ENCODE data around the gene RNU7-1. TPM values are rescaled to one million over a fixed set of nuclear protein-coding genes. Genes with fewer than 3 reads are reported as not detected.
A peak's percentile ranks its signal among the peaks of the same experiment; 100 is the strongest.

Gene RNU7-1
- total RNA-seq, 6 experiments from 2014 or later, result not detected

- intact Hi-C loops (cut with DNase I), result loop anchor here in 1 of 2 donors (10.0 kb wide), 1 partner anchor 143 kb away; the partner anchor contains the start of gene C1R
- Histone ChIP-seq H3K36me3 (no peaks in the 10 kb centered on the region), H3K9me3 (no peaks in the 10 kb centered on the region), H3K4me1 (peaks cover 0 to 6% (median 0%) of the 10 kb centered on the region in 4 donors), H3K4me3 (peak overlapping the region; percentile 10 to 48 (median 27)), H3K27ac (peak overlapping the region; percentile 20 to 80 (median 77)), H3K27me3 (no peaks in the 10 kb centered on the region)
- WGBS (ENCODE audit: insufficient coverage, low coverage, low lambda C conversion rate, missing lambda C conversion rate), result 80% methylated on average over 2 of the region's 20 CpGs
- peak; percentile 22 to 56 (median 49) for DNase-seq
- no peak for TF ChIP-seq POLR2A (IDR thresholded peaks at IDR 0.05)
- no peak for TF ChIP-seq CTCF (IDR thresholded peaks at IDR 0.05)
- ATAC-seq, result no peak
Observed at GRCh38 chr12:6951551-6952120, 8.0 kb downstream of the RNU7-1 start.

- peak overlapping the region in 2 of 3 donors; percentile 77 to 80 for H3K27ac ChIP-seq
- H3K36me3 ChIP-seq, result no peaks in the 10 kb centered on the region
- WGBS (ENCODE audit: insufficient coverage, low coverage, low lambda C conversion rate, missing lambda C conversion rate), result 52% methylated on average over 11 of the region's 22 CpGs
- TF ChIP-seq CTCF (IDR thresholded peaks at IDR 0.05), result no peak
- TF ChIP-seq POLR2A (IDR thresholded peaks at IDR 0.05), result no peak
- intact Hi-C loops (cut with DNase I), result loop anchor here in 1 of 2 donors (10.0 kb wide), 1 partner anchor 143 kb away; the partner anchor contains the start of gene C1R
- ATAC-seq, result no peak
- no peaks in the 10 kb centered on the region for H3K27me3 ChIP-seq
- no peaks in the 10 kb centered on the region for H3K9me3 ChIP-seq
- DNase-seq, result peak in 2 of 3 donors; percentile 21 to 55
- peak overlapping the region; percentile 27 to 48 (median 31) for H3K4me3 ChIP-seq
- H3K4me1 ChIP-seq, result no peaks in the 10 kb centered on the region
Observed at GRCh38 chr12:6952121-6952862, 8.7 kb downstream of the RNU7-1 start.

- Histone ChIP-seq H3K4me3 (peak overlapping the region; percentile 27 to 48 (median 31)), H3K4me1 (no peaks in the 10 kb centered on the region), H3K9me3 (no peaks in the 10 kb centered on the region), H3K27ac (peak overlapping the region; percentile 15 to 80 (median 77)), H3K36me3 (no peaks in the 10 kb centered on the region), H3K27me3 (no peaks in the 10 kb centered on the region)
- DNase-seq (peak in 1 of 3 donors; percentile 32), ATAC-seq (no peak)
- 48% methylated on average over 4 of the region's 15 CpGs for WGBS (ENCODE audit: insufficient coverage, low coverage, low lambda C conversion rate, missing lambda C conversion rate)
- intact Hi-C loops (cut with DNase I), result loop anchor here in 1 of 2 donors (10.0 kb wide), 1 partner anchor 142 kb away; the partner anchor contains the start of gene C1R
- TF ChIP-seq CTCF (IDR thresholded peaks at IDR 0.05) (no peak), POLR2A (IDR thresholded peaks at IDR 0.05) (no peak)
Observed at GRCh38 chr12:6952863-6953441, 9.3 kb downstream of the RNU7-1 start.

- ATAC-seq, result peak; percentile 36 to 67 (median 46)
- WGBS (ENCODE audit: insufficient coverage, low coverage, low lambda C conversion rate, missing lambda C conversion rate), result 52% methylated on average over 12 of the region's 24 CpGs
Observed at GRCh38 chr12:6953442-6954315, 10.1 kb downstream of the RNU7-1 start.

More at GRCh38 chr12:6953442-6954315, 10.1 kb downstream of the RNU7-1 start:
- intact Hi-C loops (cut with DNase I), result loop anchor here in 1 of 2 donors (10.0 kb wide), 1 partner anchor 141 kb away; the partner anchor contains the start of gene C1R
- Histone ChIP-seq H3K4me1 (no peaks in the 10 kb centered on the region), H3K36me3 (no peaks in the 10 kb centered on the region), H3K9me3 (no peaks in the 10 kb centered on the region), H3K27me3 (no peaks in the 10 kb centered on the region), H3K27ac (peak overlapping the region; percentile 15 to 80 (median 77)), H3K4me3 (peak overlapping the region; percentile 27 to 48 (median 31))
- peak; percentile 57 for TF ChIP-seq POLR2A (IDR thresholded peaks at IDR 0.05)
- TF ChIP-seq CTCF (IDR thresholded peaks at IDR 0.05), result no peak
- peak; percentile 61 to 77 (median 63) for DNase-seq

Data from right lobe of liver (tissue), 6 donors.